ENCODE measurements around the gene KIAA1549.

DNA sequence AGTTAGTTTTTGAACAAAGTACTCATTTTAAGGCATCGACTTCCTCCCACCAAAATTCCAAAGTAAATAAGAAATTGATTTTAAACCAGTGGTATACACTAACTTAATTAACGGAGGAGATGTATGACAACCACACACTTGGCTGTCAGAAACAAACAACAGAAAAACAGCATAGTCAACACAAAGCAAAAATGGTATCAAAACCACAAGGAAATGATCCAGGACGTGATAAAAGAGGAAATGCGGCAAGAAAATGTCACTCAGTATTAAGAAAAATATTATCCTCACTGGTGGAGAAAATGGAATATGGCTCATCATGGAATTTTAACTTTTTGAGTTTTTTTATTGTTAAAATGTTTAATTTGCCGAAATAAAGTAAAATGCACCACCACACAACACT, 17.5 kb downstream of the KIAA1549 start:
- TF ChIP-seq YY1 (IDR thresholded peaks at IDR 0.05): no peak
- TF ChIP-seq, protein P1, sequence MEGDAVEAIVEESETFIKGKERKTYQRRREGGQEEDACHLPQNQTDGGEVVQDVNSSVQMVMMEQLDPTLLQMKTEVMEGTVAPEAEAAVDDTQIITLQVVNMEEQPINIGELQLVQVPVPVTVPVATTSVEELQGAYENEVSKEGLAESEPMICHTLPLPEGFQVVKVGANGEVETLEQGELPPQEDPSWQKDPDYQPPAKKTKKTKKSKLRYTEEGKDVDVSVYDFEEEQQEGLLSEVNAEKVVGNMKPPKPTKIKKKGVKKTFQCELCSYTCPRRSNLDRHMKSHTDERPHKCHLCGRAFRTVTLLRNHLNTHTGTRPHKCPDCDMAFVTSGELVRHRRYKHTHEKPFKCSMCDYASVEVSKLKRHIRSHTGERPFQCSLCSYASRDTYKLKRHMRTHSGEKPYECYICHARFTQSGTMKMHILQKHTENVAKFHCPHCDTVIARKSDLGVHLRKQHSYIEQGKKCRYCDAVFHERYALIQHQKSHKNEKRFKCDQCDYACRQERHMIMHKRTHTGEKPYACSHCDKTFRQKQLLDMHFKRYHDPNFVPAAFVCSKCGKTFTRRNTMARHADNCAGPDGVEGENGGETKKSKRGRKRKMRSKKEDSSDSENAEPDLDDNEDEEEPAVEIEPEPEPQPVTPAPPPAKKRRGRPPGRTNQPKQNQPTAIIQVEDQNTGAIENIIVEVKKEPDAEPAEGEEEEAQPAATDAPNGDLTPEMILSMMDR (IDR thresholded peaks at IDR 0.05; ENCODE audit: low read depth, low read length, missing input control): no peak
